Smooth muscle cell of trachea (primary cell): ENCODE measurements around the gene WDR64. TPM values are rescaled to one million over a fixed set of nuclear protein-coding genes. Genes with fewer than 3 reads are reported as not detected.

ENCODE experiments used
- total RNA-seq: library from RNA; depleted of rRNA; stranded (reverse); fragments of >200 nt; gene quantifications from 2 replicates; pipeline ENCODE4 v1.2.1, GENCODE V29; 2014

The WDR64 gene
- total RNA-seq, result not detected in 2 replicates

DNA sequence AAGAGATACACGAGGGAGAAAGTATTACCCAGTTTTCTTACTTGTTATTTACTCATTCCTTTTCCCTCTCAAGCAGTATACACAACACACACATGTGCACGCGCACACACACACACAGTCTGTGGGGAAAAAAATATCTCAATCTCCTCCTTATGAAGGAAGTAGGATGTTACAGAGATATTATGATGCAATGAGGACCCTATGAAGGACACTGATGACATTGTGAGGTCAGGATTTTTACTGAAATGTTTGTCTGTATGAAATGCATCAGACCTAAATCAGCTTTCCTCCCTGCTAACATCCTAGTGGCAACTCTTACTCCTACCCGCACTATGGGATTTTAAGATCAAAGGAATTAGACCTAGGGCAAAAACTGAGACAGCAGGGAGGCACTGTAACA, at the start of gene WDR64:
TSS of gene WDR64 (plus strand) at position 270 of the 400 bp plus-strand sequence. CDS start 204 bp downstream, outside the sequence.

DNA sequence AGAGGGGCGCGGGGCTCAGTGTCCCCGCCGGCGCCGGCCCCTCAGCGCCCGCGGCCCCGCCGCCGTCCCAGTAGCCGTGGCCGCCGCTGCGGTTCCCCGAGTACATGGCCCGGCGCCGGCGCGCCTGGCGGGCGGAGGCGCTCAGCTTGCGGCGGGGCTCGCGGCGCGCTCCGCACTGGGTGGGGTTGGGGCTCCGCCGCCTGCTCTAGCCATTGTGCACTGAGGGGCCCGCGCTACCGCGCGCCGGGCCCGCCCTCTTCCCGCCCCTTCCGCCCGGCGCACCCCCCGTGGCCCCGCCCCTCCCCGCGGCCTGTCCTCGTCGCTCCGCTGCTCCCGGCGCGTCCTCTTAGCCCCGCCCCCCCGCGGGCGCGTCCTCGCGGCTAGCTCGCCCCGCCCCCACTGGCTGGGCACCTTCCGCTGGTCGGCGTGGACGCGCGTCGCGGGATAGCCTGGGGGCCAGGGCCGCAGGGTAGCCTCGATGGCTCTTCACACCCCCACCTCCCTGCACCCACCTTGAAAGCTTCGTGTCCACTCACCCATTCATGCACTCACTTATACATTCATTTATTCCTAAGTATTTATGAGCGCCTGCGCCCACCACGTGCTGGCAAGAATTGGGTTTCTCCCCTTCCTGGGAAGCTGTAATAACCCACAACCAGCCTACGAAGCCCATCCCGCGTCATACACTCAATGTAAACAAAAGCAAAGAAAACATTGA, 11.8 kb upstream of the WDR64 start, which contains the start of the genes CHML and OPN3:
TSS of gene CHML (minus strand) at position 221 of the 718 bp plus-strand sequence. CDS start 4,603 bp downstream, outside the sequence.
TSS of gene OPN3 (minus strand) at position 221 of the 718 bp plus-strand sequence. CDS start at position 106, 115 bp downstream.

DNA sequence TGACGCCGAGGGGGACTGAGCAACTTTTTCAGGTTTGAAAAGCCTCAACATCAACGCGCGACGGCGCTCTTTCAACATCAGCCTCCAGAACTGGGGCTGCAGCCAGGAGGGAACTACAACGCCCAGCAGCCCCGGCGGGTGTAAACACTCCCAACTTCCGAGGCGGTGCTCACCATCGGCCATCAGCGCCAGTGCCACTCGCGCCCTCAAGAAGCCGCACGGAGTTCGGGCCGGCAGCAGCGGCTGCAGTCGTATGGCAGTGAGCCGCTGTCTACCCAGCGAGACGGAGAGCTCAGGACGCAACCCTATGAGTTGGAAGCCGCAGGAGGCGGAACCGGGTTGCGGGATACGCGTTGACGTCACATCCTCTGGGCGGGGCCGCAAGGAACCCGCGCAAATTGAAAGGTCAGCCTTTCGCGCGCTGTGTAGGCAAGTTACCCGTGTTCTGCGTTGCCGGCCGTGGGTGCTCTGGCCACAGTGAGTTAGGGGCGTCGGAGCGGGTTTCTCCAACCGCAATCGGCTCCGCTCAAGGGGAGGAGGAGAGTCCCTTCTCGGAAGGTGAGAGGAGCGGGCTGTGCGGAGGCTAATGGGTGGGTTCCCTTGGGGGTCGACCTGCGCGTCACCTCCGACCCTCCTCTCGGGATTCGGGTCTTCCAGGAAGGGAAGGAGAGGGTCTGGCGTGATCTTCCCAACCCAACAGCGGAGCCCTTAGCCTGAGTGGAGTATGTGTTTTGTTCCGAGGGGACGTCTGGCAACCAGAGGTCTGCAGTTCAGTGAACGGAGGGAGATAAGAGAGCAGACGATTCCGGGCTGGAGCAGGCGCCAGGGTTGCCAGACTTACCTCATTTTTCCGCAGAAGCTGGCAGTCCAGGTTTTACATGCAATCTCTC, 196.0 kb downstream of the WDR64 start, which contains the start of gene EXO1:
TSS of gene EXO1 (plus strand) at position 409 of the 890 bp plus-strand sequence. CDS start 2,222 bp downstream, outside the sequence.

Other genes starting within 250 kb of the WDR64 start
- gene FH, start 132.5 kb upstream of the WDR64 start, total RNA-seq, result 91.5 and 162 TPM in 2 replicates
- 0.17 TPM in 1 of 2 replicates, not detected in the other for gene KMO, start 119.9 kb upstream of the WDR64 start, total RNA-seq
- gene CHML, start 11.9 kb upstream of the WDR64 start, total RNA-seq, result 8.6 and 12.5 TPM in 2 replicates
- 11.1 and 21.2 TPM in 2 replicates for gene OPN3, start 11.9 kb upstream of the WDR64 start, total RNA-seq
- gene EXO1, start 195.9 kb downstream of the WDR64 start, total RNA-seq, result 2.0 and 14.7 TPM in 2 replicates